ENCODE measurements around the gene PADI1. TPM values are rescaled to one million over a fixed set of nuclear protein-coding genes. Genes with fewer than 3 reads are reported as not detected.

The PADI1 gene
- total and polyA plus RNA-seq, 2 of the 8 experiments (the other 6 are each of a cell fraction or from before 2014, with no cell fraction given): 0.20 to 0.30 TPM

DNA sequence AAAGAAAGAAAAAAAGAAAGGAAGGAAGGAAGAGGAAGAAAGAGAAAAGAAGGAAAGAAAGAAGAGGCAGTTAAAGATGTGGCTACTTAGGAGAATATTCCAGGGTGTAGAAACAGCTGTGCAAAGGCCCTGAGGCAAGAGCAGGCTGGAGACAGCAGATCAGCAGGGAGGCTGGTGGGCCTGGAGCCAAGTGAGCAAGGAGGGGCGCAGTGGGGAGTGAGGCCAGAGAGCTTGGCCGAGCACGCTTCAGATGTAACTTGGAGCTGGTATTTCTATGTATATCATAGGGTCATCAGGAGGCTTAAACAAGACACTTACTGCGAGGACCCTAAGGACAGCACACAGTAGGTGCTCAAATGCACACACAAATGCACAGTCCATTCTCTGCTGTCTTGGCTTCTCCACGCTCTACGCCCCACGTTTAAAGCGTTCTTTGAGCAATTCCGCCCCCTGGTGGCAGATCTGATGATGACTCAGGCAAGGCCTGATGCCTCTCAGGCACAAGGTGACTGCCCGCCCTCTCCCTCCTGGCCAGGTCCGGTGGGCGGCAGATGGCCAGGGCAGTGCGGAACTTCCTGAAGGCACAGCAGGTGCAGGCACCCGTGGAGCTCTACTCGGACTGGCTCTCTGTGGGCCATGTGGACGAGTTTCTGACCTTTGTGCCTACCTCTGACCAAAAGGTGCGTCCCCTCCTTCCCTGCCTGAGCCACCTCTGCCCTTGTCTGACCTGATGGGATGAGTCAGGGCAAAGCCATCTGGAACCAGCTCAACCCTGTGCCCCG lies 32.0 kb downstream of the PADI1 start (continued):
- no peak for TF ChIP-seq TEAD4 (IDR thresholded peaks at IDR 0.05; ENCODE audit: low read depth, low read length)
